ENCODE data around the gene HIP1. TPM values are rescaled to one million over a fixed set of nuclear protein-coding genes. Genes with fewer than 3 reads are reported as not detected.
"Not testable (repeated sequence)": the region's sequence is repeated elsewhere in the genome, so short reads cannot be mapped to it uniquely, and the experiment has no call there.

The HIP1 gene
- total RNA-seq, 1 donor, result 25.7 TPM

DNA sequence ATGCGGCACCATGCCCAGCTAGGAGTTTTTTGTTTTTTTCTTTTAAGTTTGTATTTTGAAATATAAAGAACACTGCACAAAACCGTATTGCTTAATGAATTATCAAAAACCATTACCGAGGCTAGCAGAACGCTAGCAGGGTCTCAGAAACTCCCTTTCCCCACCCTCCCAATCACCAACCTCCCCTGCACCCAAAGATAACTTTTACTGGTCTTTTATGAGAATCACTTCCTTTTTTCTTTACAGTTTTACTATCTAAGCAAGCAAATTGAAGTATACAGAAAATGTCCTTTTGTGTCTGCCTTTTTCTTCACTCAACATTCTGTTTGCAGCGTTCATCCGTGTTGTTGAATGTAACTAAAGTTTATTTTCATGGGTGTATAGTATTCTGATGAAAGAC lies 13.4 kb downstream of the HIP1 start:
- Histone ChIP-seq H3K27me3 (ENCODE audit: insufficient read depth, low read length) (no peaks in the 10 kb centered on the region), H3K79me2 (ENCODE audit: insufficient read depth, low read length) (no peaks in the 10 kb centered on the region), H2AFZ (ENCODE audit: low read length) (no peak overlapping the region), H3K4me1 (ENCODE audit: insufficient read depth, low read length) (peaks cover 7% of the 10 kb centered on the region), H3K9me3 (ENCODE audit: low read depth, low read length) (no peaks in the 10 kb centered on the region), H3K4me2 (ENCODE audit: insufficient read depth, low read length) (no peak overlapping the region), H3K4me3 (ENCODE audit: insufficient read depth, low read length) (no peak overlapping the region), H3K36me3 (ENCODE audit: insufficient read depth, low read length) (no peaks in the 10 kb centered on the region), H4K20me1 (ENCODE audit: insufficient read depth, low read length) (no peaks in the 10 kb centered on the region), H3K27ac (ENCODE audit: low read depth, low read length) (no peak overlapping the region)
- DNase-seq (ENCODE audit: insufficient read length, low spot score, missing footprints), result no peak
- TF ChIP-seq, protein P1, sequence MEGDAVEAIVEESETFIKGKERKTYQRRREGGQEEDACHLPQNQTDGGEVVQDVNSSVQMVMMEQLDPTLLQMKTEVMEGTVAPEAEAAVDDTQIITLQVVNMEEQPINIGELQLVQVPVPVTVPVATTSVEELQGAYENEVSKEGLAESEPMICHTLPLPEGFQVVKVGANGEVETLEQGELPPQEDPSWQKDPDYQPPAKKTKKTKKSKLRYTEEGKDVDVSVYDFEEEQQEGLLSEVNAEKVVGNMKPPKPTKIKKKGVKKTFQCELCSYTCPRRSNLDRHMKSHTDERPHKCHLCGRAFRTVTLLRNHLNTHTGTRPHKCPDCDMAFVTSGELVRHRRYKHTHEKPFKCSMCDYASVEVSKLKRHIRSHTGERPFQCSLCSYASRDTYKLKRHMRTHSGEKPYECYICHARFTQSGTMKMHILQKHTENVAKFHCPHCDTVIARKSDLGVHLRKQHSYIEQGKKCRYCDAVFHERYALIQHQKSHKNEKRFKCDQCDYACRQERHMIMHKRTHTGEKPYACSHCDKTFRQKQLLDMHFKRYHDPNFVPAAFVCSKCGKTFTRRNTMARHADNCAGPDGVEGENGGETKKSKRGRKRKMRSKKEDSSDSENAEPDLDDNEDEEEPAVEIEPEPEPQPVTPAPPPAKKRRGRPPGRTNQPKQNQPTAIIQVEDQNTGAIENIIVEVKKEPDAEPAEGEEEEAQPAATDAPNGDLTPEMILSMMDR (IDR thresholded peaks at IDR 0.05; ENCODE audit: extremely low read depth, low read depth, low read length), result no peak

DNA sequence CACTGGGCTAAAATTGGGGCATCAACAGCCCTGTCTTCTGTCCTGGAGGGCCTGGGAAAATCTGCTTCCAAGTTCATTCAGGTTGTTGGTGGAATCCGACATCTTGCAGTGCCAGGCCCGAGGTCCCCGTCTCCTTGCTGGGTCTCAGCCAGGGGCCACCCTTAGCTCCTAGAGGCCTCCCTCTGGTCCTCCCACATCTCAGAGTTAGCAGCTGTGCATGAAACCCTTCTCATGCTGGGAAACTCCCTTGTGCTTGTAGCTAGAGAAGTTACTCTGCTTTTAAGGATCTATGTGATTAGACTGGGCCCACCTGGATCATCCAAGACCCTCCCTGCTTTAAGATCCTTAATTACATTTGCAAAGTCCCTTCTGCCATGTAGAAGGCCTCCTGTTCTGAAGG lies 15.3 kb downstream of the HIP1 start:
- TF ChIP-seq, protein P1 (IDR thresholded peaks at IDR 0.05; ENCODE audit: extremely low read depth, low read depth, low read length), result no peak
- peaks cover 7% of the 10 kb centered on the region for H3K4me1 ChIP-seq (ENCODE audit: insufficient read depth, low read length)
- H3K27ac ChIP-seq (ENCODE audit: low read depth, low read length), result no peak overlapping the region
- no peak overlapping the region for H2AFZ ChIP-seq (ENCODE audit: low read length)
- no peaks in the 10 kb centered on the region for H4K20me1 ChIP-seq (ENCODE audit: insufficient read depth, low read length)
- H3K9me3 ChIP-seq (ENCODE audit: low read depth, low read length), result no peaks in the 10 kb centered on the region
- H3K4me3 ChIP-seq (ENCODE audit: insufficient read depth, low read length), result no peak overlapping the region
- DNase-seq (ENCODE audit: insufficient read length, low spot score, missing footprints), result no peak
- no peaks in the 10 kb centered on the region for H3K79me2 ChIP-seq (ENCODE audit: insufficient read depth, low read length)
- no peaks in the 10 kb centered on the region for H3K36me3 ChIP-seq (ENCODE audit: insufficient read depth, low read length)
- H3K27me3 ChIP-seq (ENCODE audit: insufficient read depth, low read length), result no peaks in the 10 kb centered on the region
- no peak overlapping the region for H3K4me2 ChIP-seq (ENCODE audit: insufficient read depth, low read length)

DNA sequence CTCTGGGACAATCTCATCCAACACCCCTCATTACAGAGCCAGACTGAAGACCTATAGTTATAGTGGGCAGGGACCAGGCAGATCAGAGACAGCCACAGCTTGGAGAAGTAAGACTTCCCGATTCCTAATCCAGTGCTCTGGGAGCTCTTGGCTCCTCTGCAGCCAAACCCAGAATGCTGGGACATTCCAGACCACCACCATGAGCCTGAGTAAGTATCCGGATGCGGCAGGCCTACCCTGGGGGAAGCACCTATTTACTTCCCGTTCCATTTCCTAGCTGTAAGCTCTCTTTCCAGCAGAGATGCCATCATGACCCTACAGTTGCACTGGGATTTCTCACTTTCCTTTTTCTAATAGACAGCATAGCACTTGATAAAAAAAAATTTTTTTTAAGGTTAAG lies 16.4 kb downstream of the HIP1 start:
- H3K4me3 ChIP-seq (ENCODE audit: insufficient read depth, low read length), result no peak overlapping the region
- no peaks in the 10 kb centered on the region for H3K27me3 ChIP-seq (ENCODE audit: insufficient read depth, low read length)
- H3K27ac ChIP-seq (ENCODE audit: low read depth, low read length), result no peak overlapping the region
- H3K4me1 ChIP-seq (ENCODE audit: insufficient read depth, low read length), result peaks cover 1% of the 10 kb centered on the region
- DNase-seq (ENCODE audit: insufficient read length, low spot score, missing footprints), result no peak
- H2AFZ ChIP-seq (ENCODE audit: low read length), result no peak overlapping the region
- H3K9me3 ChIP-seq (ENCODE audit: low read depth, low read length), result no peaks in the 10 kb centered on the region
- H3K4me2 ChIP-seq (ENCODE audit: insufficient read depth, low read length), result no peak overlapping the region
- H3K79me2 ChIP-seq (ENCODE audit: insufficient read depth, low read length), result no peaks in the 10 kb centered on the region
- H4K20me1 ChIP-seq (ENCODE audit: insufficient read depth, low read length), result no peaks in the 10 kb centered on the region
- H3K36me3 ChIP-seq (ENCODE audit: insufficient read depth, low read length), result no peaks in the 10 kb centered on the region
- TF ChIP-seq, protein P1 (IDR thresholded peaks at IDR 0.05; ENCODE audit: extremely low read depth, low read depth, low read length), result no peak

DNA sequence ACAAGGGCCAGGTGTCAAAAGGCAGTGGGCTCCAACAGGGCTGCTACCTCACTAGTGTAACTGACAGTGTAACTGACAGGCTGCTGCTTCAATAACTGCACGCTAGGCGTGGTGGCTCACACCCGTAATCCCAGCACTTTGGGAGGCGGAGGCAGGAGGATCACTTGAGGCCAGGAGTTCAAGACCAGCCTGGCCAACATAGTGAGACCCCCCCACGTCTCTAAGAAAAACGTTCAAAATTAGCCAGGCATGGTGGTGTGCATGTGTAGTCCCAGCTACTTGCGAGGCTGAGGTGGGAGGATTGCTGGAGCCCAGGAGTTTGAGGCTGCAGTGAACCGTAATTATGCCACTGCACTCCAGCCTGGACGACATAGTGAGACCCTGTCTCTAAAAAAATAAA lies 16.8 kb downstream of the HIP1 start:
- H2AFZ ChIP-seq (ENCODE audit: low read length); H3K4me1 ChIP-seq (ENCODE audit: insufficient read depth, low read length); H3K4me3 ChIP-seq (ENCODE audit: insufficient read depth, low read length); H3K27me3 ChIP-seq (ENCODE audit: insufficient read depth, low read length); H3K79me2 ChIP-seq (ENCODE audit: insufficient read depth, low read length); H3K36me3 ChIP-seq (ENCODE audit: insufficient read depth, low read length); H3K27ac ChIP-seq (ENCODE audit: low read depth, low read length); DNase-seq (ENCODE audit: insufficient read length, low spot score, missing footprints); H4K20me1 ChIP-seq (ENCODE audit: insufficient read depth, low read length); H3K9me3 ChIP-seq (ENCODE audit: low read depth, low read length); H3K4me2 ChIP-seq (ENCODE audit: insufficient read depth, low read length): not testable (repeated sequence)

Data from osteoblast (primary cell).